MCF 10A (cell line): ENCODE measurements around the gene CYSLTR1. TPM values are rescaled to one million over a fixed set of nuclear protein-coding genes. Genes with fewer than 3 reads are reported as not detected.

Source experiments
- BruUV-seq: library from RNA; stranded (reverse); fragments of 400-500 nt; replicated peaks from 2 replicates; lab custom pipeline; 2021; lab: Mats Ljungman, UMichigan
- CTCF ChIA-PET: fragments of 300-600 bp; sonication (Branson Sonifier 250); formaldehyde crosslinking; extraction: SDS; loops from one replicate; lab custom pipeline; 2021; ENCODE audit warnings: antibody characterized with exemption, inconsistent platforms; lab: Yijun Ruan, JAX
- POLR2A ChIA-PET: fragments of 300-600, 350-650 bp; sonication (Branson Sonifier 250); formaldehyde crosslinking; extraction: SDS; loops from one replicate; lab custom pipeline; 2020; ENCODE audit warnings: antibody characterized with exemption, inconsistent platforms; lab: Yijun Ruan, JAX
- DNase-seq: peaks from one replicate; pipeline ENCODE4 v3.0.0-alpha.2; 2018; ENCODE audit not compliant: unreplicated experiment
- H3K27ac Mint-ChIP-seq: one replicate; pipeline ENCODE4 v1.8.0; 2022; ENCODE audit warnings: mild to moderate bottlenecking, low read depth, mixed read lengths; ENCODE audit not compliant: unreplicated experiment
- H3K27me3 Mint-ChIP-seq: one replicate; pipeline ENCODE4 v1.8.0; 2022; ENCODE audit warnings: mixed read lengths; ENCODE audit not compliant: insufficient read depth, unreplicated experiment
- H3K36me3 Mint-ChIP-seq: one replicate; pipeline ENCODE4 v1.8.0; 2022; ENCODE audit warnings: mild to moderate bottlenecking, moderate library complexity, mixed read lengths; ENCODE audit not compliant: insufficient read depth, unreplicated experiment
- H3K4me1 Mint-ChIP-seq: one replicate; pipeline ENCODE4 v1.8.0; 2022; ENCODE audit warnings: mixed read lengths; ENCODE audit not compliant: insufficient read depth, unreplicated experiment
- H3K4me3 Mint-ChIP-seq: one replicate; pipeline ENCODE4 v1.8.0; 2022; ENCODE audit warnings: mild to moderate bottlenecking, moderate library complexity, mixed read lengths; ENCODE audit not compliant: unreplicated experiment
- H3K9me3 Mint-ChIP-seq: one replicate; pipeline ENCODE4 v1.8.0; 2022; ENCODE audit warnings: mixed read lengths; ENCODE audit not compliant: unreplicated experiment
- CTCF ChIP-seq: fragments of 200-600 bp; IDR thresholded peaks from one replicate; pipeline ENCODE4 v1.8.0; 2022; ENCODE audit warnings: antibody characterized with exemption, mild to moderate bottlenecking; ENCODE audit not compliant: unreplicated experiment
- intact Hi-C: fragments of 100-400 bp; cut with micrococcal nuclease; formaldehyde crosslinking; loops from 2 replicates; pipeline ENCODE4 v1.14.1; 2022
- total RNA-seq: library from RNA; stranded (reverse); gene quantifications from 2 replicates; pipeline ENCODE4 v1.2.3, GENCODE V29; 2022

The CYSLTR1 gene
- total RNA-seq, 1 experiment from 2014 or later: 0.16 TPM

- intact Hi-C loops: no loop called here
- Mint-ChIP-seq H3K4me1 (peaks cover 10% of the 10 kb centered on the region), H3K27me3 (no peaks in the 10 kb centered on the region), H3K9me3 (peaks cover 8% of the 10 kb centered on the region), H3K36me3 (no peaks in the 10 kb centered on the region), H3K27ac (no peak overlapping the region), H3K4me3 (no peak overlapping the region)
- DNase-seq: no peak
- ChIA-PET POLR2A (interaction anchor here (0.6 kb wide), 1 partner anchor 431 kb away, joined by 3 read pairs; the partner anchor contains the start of gene COX7B), CTCF (interaction anchor here (0.7 to 1.0 kb wide), 2 partner anchors 130 to 165 kb away, joined by 3 to 5 read pairs; no protein-coding TSS in a partner anchor)
- no peak for TF ChIP-seq CTCF
- no TSS peak for BruUV-seq
These were observed 2.7 kb upstream of the CYSLTR1 start for GRCh38 chrX:78330068-78330467.

GRCh38 chrX:78329486-78329885 is 2.1 kb upstream of the CYSLTR1 start:
- no peaks in the 10 kb centered on the region for H3K36me3 Mint-ChIP-seq
- POLR2A ChIA-PET: interaction anchor here (0.6 kb wide), 1 partner anchor 430 kb away, joined by 3 read pairs; the partner anchor contains the start of gene COX7B
- no peak overlapping the region for H3K4me3 Mint-ChIP-seq
- intact Hi-C loops: no loop called here
- H3K27ac Mint-ChIP-seq: no peak overlapping the region
- DNase-seq: peak; percentile 14
- BruUV-seq: no TSS peak
- CTCF ChIA-PET: interaction anchor here (0.7 to 1.0 kb wide), 2 partner anchors 131 to 164 kb away, joined by 3 to 5 read pairs; no protein-coding TSS in a partner anchor
- no peak for TF ChIP-seq CTCF
- peaks cover 8% of the 10 kb centered on the region for H3K9me3 Mint-ChIP-seq
- H3K4me1 Mint-ChIP-seq: peaks cover 10% of the 10 kb centered on the region
- H3K27me3 Mint-ChIP-seq: no peaks in the 10 kb centered on the region

GRCh38 chrX:78326401-78326800 is 1.0 kb downstream of the CYSLTR1 start:
- peaks cover 10% of the 10 kb centered on the region for H3K4me1 Mint-ChIP-seq

GRCh38 chrX:78322863-78323262 is 4.5 kb downstream of the CYSLTR1 start:
- peaks cover 6% of the 10 kb centered on the region for H3K36me3 Mint-ChIP-seq
- no peaks in the 10 kb centered on the region for H3K4me1 Mint-ChIP-seq
- TF ChIP-seq CTCF: no peak
- BruUV-seq: no TSS peak
- intact Hi-C loops: no loop called here
- peaks cover 16% of the 10 kb centered on the region for H3K9me3 Mint-ChIP-seq
- ChIA-PET CTCF (interaction anchor here (0.5 kb wide), 1 partner anchor 18 kb away, joined by 3 read pairs; no protein-coding TSS in a partner anchor), POLR2A (no interaction called here)
- no peak for DNase-seq
- no peaks in the 10 kb centered on the region for H3K27me3 Mint-ChIP-seq
- no peak overlapping the region for H3K27ac Mint-ChIP-seq
- H3K4me3 Mint-ChIP-seq: no peak overlapping the region

More at GRCh38 chrX:78326401-78326800, 1.0 kb downstream of the CYSLTR1 start:
- BruUV-seq: no TSS peak
- Mint-ChIP-seq H3K27ac (no peak overlapping the region), H3K9me3 (peaks cover 15% of the 10 kb centered on the region), H3K27me3 (no peaks in the 10 kb centered on the region), H3K4me3 (no peak overlapping the region), H3K36me3 (peaks cover 6% of the 10 kb centered on the region)
- intact Hi-C loops: no loop called here
- CTCF ChIA-PET: no interaction called here
- TF ChIP-seq CTCF: no peak
- POLR2A ChIA-PET: no interaction called here
- no peak for DNase-seq
